ENCODE measurements around the gene PRKAB1. TPM values are rescaled to one million over a fixed set of nuclear protein-coding genes. Genes with fewer than 3 reads are reported as not detected.

The PRKAB1 gene
- total RNA-seq, 1 donor from 2014 or later: 45.6 TPM

- H3K27me3 ChIP-seq (ENCODE audit: low read depth): no peaks in the 10 kb centered on the region
- peaks cover 27% of the 10 kb centered on the region for H3K4me1 ChIP-seq
- H3K9me3 ChIP-seq: no peaks in the 10 kb centered on the region
- H3K4me3 ChIP-seq: no peak overlapping the region
- ATAC-seq (no peak), DNase-seq (no peak)
- no peaks in the 10 kb centered on the region for H3K36me3 ChIP-seq
- intact Hi-C loops (cut with DNase I): no loop called here
- no peak overlapping the region for H3K27ac ChIP-seq
- TF ChIP-seq CTCF (IDR thresholded peaks at IDR 0.05): no peak
These were observed 52.4 kb downstream of the PRKAB1 start for GRCh38 chr12:119720349-119720748.

- H3K9me3 ChIP-seq: no peaks in the 10 kb centered on the region
- TF ChIP-seq CTCF (IDR thresholded peaks at IDR 0.05): no peak
- intact Hi-C loops (cut with DNase I): no loop called here
These were observed 53.4 kb downstream of the PRKAB1 start for GRCh38 chr12:119721306-119721705.

GRCh38 chr12:119725523-119725922 lies 57.6 kb downstream of the PRKAB1 start:
- DNase-seq: no peak
- Histone ChIP-seq H3K27me3 (ENCODE audit: low read depth) (no peaks in the 10 kb centered on the region), H3K36me3 (no peaks in the 10 kb centered on the region), H3K4me1 (no peaks in the 10 kb centered on the region), H3K27ac (no peak overlapping the region), H3K4me3 (no peak overlapping the region), H3K9me3 (no peaks in the 10 kb centered on the region)
- ATAC-seq: no peak
- intact Hi-C loops (cut with DNase I): no loop called here
- no peak for TF ChIP-seq CTCF (IDR thresholded peaks at IDR 0.05)

More at GRCh38 chr12:119721306-119721705, 53.4 kb downstream of the PRKAB1 start:
- H3K36me3 ChIP-seq: no peaks in the 10 kb centered on the region
- no peaks in the 10 kb centered on the region for H3K27me3 ChIP-seq (ENCODE audit: low read depth)
- ATAC-seq: no peak
- H3K27ac ChIP-seq: no peak overlapping the region
- no peak overlapping the region for H3K4me3 ChIP-seq
- DNase-seq: no peak
- peaks cover 18% of the 10 kb centered on the region for H3K4me1 ChIP-seq

- Histone ChIP-seq H3K27ac (no peak overlapping the region), H3K36me3 (no peaks in the 10 kb centered on the region), H3K4me1 (no peaks in the 10 kb centered on the region), H3K4me3 (no peak overlapping the region), H3K9me3 (no peaks in the 10 kb centered on the region), H3K27me3 (ENCODE audit: low read depth) (no peaks in the 10 kb centered on the region)
- ATAC-seq (peak in 1 of 2 donors; percentile 40), DNase-seq (no peak)
- intact Hi-C loops (cut with DNase I): no loop called here
- no peak for TF ChIP-seq CTCF (IDR thresholded peaks at IDR 0.05)
These were observed 59.9 kb downstream of the PRKAB1 start for GRCh38 chr12:119727600-119728443.

GRCh38 chr12:119728444-119728745 lies 60.5 kb downstream of the PRKAB1 start:
- DNase-seq: no peak
- no peaks in the 10 kb centered on the region for H3K4me1 ChIP-seq
- no peak overlapping the region for H3K27ac ChIP-seq
- TF ChIP-seq CTCF (IDR thresholded peaks at IDR 0.05): no peak
- no peaks in the 10 kb centered on the region for H3K27me3 ChIP-seq (ENCODE audit: low read depth)
- no peak overlapping the region for H3K4me3 ChIP-seq
- no peaks in the 10 kb centered on the region for H3K9me3 ChIP-seq
- intact Hi-C loops (cut with DNase I): no loop called here
- ATAC-seq: peak in 1 of 2 donors; percentile 42
- no peaks in the 10 kb centered on the region for H3K36me3 ChIP-seq
